Measurements from ENCODE around the gene PPP2R1A.

Gene PPP2R1A

DNA sequence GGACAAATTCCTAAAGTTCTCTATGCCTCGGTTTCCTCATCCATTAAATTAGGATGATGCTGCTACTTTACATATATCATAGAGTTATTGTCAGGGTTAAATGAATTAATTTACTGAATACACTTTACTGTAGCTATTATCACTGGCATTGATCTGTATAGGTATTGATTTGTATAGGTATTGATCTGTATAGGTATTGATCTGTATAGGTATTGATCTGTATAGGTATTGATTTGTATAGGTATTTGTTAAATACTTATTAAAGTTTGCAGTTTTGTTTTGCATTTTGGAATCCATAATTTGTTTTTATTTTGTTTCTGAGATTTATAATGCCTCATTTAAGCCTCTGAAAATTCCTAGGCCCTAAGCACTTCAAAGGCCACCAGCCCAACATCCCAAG, 2.4 kb upstream of the PPP2R1A start:
- Histone ChIP-seq H3K4me1 (peaks cover 0 to 29% (median 26%) of the 10 kb centered on the region in 4 donors), H3K27me3 (no peaks in the 10 kb centered on the region), H3K27ac (peak overlapping the region in 1 of 2 donors; percentile 95), H3K9me3 (no peaks in the 10 kb centered on the region), H3K36me3 (peaks cover 0 to 3% (median 0%) of the 10 kb centered on the region in 3 donors), H3K4me3 (no peak overlapping the region)
- TF ChIP-seq, protein P1, sequence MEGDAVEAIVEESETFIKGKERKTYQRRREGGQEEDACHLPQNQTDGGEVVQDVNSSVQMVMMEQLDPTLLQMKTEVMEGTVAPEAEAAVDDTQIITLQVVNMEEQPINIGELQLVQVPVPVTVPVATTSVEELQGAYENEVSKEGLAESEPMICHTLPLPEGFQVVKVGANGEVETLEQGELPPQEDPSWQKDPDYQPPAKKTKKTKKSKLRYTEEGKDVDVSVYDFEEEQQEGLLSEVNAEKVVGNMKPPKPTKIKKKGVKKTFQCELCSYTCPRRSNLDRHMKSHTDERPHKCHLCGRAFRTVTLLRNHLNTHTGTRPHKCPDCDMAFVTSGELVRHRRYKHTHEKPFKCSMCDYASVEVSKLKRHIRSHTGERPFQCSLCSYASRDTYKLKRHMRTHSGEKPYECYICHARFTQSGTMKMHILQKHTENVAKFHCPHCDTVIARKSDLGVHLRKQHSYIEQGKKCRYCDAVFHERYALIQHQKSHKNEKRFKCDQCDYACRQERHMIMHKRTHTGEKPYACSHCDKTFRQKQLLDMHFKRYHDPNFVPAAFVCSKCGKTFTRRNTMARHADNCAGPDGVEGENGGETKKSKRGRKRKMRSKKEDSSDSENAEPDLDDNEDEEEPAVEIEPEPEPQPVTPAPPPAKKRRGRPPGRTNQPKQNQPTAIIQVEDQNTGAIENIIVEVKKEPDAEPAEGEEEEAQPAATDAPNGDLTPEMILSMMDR (IDR thresholded peaks at IDR 0.05) = no peak
- DNase-seq = no peak
- intact Hi-C loops (cut with DNase I; ENCODE audit: low total_unique reads) = no loop called here

DNA sequence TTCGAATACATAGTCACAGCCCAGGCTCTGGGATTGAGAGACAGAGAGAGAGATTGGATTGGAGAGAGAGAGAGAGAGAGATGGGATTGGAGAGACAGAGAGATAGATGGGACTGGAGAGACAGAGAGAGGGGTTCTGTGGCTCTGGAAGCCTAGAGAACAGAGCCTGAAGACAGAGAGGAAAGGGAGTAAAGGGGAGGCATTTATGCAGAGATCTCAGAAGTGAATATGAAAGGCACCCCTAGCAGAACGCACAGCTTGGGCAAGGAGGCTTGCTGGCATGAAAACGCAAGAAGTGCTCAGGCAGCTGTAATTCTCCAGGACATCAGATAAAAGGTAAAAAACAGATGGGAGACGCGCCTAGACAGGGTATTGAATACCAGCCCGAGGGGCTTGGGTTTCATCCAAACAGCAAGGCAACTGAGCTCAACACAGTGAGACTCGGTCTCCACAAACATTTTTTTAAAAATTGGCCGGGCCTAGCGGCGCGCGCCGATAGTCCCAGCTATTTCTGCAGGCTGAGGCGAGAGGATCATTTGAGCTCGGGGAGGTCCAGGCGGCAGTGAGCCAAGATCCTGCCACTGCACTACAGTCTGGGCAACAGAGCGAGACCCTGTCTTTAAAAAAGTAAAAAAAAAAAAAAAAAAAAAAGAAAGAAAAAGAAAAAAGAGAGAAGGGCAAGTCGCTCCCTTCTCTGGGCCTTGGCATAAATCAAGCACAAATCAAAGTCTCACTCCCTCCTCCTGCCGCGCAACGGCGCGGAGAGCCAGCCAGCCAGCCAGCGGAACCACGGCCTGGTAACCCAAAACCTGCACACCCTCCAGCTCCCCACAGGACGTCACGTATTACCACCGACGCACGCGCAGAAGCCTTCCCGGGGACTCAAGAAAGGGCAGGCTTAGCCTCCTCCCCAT, 774 bp upstream of the PPP2R1A start:
- Histone ChIP-seq H3K36me3 (peaks cover 0 to 15% (median 12%) of the 10 kb centered on the region in 3 donors), H3K4me1 (peaks cover 0 to 46% (median 34%) of the 10 kb centered on the region in 4 donors), H3K27me3 (no peaks in the 10 kb centered on the region), H3K27ac (peak overlapping the region; percentile 86 to 95), H3K4me3 (peak overlapping the region; percentile 49 to 51), H3K9me3 (no peaks in the 10 kb centered on the region)
- intact Hi-C loops (cut with DNase I; ENCODE audit: low total_unique reads) = loop anchor here (2.0 kb wide), 1 partner anchor 50 kb away; the partner anchor contains the start of gene ZNF616
- peak in 1 of 2 donors; percentile 24 for DNase-seq
- TF ChIP-seq, protein P1 (IDR thresholded peaks at IDR 0.05) = peak in 1 of 2 experiments; percentile 36

DNA sequence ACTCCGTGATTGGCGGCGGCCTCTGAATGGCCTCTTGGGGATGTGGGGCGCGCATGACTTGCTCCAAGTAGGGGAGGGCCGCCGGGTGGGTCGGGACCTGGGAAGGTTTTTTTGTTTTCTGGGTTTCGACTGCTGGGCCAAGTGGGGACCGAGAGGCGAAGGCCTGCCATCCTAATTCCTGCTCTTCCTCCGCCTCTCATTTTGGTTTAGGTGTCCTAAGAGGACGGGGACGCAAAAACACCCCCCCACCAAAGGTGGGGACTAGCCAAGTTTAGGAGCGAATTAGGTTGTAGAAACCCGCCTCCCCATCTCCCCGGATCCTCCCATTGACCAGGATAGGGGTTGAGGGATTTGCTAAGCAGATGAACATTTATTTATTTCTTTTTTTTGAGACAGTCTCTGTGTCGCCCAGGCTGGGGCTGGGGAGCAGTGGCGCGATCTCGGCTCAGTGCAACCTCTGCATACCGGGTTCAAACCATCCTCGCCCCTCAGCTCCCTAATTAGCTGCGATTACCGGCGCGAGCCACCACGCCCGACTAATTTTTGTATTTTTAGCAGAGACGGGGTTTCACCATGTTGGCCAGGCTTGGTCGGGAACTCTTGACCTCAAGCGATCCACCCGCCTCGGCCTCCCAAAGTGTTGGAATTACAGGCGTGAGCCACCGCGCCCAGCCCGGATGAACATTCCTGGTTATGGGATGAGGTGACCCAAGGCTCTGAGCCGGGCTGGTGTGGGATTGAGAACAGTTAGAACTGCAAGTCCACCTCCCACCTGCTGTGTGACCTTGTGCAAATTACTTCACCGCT, 838 bp downstream of the PPP2R1A start:
- DNase-seq = peak in 1 of 2 donors; percentile 71
- peak overlapping the region; percentile 97 to 100 for H3K27ac ChIP-seq
- peak overlapping the region; percentile 87 to 95 for H3K4me3 ChIP-seq
- H3K4me1 ChIP-seq = peaks cover 0 to 58% (median 44%) of the 10 kb centered on the region in 4 donors
- no peaks in the 10 kb centered on the region for H3K27me3 ChIP-seq
- TF ChIP-seq, protein P1 (IDR thresholded peaks at IDR 0.05) = no peak
- intact Hi-C loops (cut with DNase I; ENCODE audit: low total_unique reads) = no loop called here
- H3K36me3 ChIP-seq = peaks cover 0 to 31% (median 25%) of the 10 kb centered on the region in 3 donors
- H3K9me3 ChIP-seq = no peaks in the 10 kb centered on the region

DNA sequence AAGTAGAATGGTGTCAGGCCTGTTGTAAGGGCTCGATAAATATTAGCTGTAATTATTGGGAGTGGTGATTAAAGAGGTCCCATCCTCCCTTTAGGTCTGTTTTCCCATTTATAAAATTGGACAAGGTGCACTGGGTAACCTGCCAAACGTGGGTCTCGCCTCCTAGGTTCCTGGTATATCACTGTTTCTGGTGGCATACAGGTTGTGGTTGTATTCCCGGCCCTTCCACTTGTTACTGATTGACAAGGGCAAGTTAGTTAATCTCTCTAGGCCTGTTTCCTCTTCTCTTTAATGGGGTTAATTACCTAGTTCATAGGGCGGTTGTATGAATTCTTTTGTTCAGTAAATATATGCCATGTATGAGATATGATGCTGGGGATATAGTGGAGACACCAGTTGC, 1.5 kb downstream of the PPP2R1A start:
- intact Hi-C loops (cut with DNase I; ENCODE audit: low total_unique reads) = no loop called here
- Histone ChIP-seq H3K4me1 (peaks cover 0 to 63% (median 47%) of the 10 kb centered on the region in 4 donors), H3K4me3 (peak overlapping the region; percentile 87 to 95), H3K36me3 (peaks cover 0 to 38% (median 32%) of the 10 kb centered on the region in 3 donors), H3K27ac (peak overlapping the region; percentile 97 to 100), H3K27me3 (no peaks in the 10 kb centered on the region), H3K9me3 (no peaks in the 10 kb centered on the region)
- TF ChIP-seq, protein P1 (IDR thresholded peaks at IDR 0.05) = no peak
- no peak for DNase-seq

DNA sequence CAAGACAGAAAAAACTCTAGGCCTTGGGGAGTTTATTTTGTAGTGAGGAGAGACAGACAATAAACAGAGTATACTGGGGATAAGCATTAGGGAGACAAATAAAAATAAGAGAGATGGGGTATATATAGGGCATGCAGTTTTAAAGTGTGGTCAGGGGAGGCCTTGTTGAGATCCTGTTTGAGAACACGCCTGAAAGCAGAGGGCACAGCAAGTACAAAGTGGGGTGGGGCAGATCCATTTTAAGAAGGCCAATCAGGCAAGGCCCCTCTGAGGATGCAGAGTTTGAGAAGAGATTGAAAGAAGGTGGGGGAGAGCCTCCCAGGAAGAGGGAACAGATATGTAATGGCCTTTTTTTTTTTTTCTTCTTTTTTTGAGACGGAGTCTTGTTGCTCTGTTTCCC, 2.1 kb downstream of the PPP2R1A start:
- Histone ChIP-seq H3K9me3 (no peaks in the 10 kb centered on the region), H3K27me3 (no peaks in the 10 kb centered on the region), H3K4me3 (peak overlapping the region in 1 of 2 donors; percentile 95), H3K36me3 (peaks cover 0 to 43% (median 37%) of the 10 kb centered on the region in 3 donors), H3K4me1 (peaks cover 0 to 68% (median 49%) of the 10 kb centered on the region in 4 donors), H3K27ac (peak overlapping the region; percentile 97 to 100)
- TF ChIP-seq, protein P1 (IDR thresholded peaks at IDR 0.05) = no peak
- intact Hi-C loops (cut with DNase I; ENCODE audit: low total_unique reads) = no loop called here
- no peak for DNase-seq

Measured in tibial artery (tissue), 4 donors.